AG09319 (cell line): ENCODE results near the gene TLE2.
"Not testable (repeated sequence)": the region's sequence is repeated elsewhere in the genome, so short reads cannot be mapped to it uniquely, and the experiment has no call there.

Experiments used
- DNase-seq: peaks from one replicate; pipeline ENCODE4 v3.0.0-alpha.2; 2010; ENCODE audit warnings: low read depth; ENCODE audit errors: extremely low read depth
- CTCF ChIP-seq: IDR thresholded peaks from 2 replicates; pipeline ENCODE4 v1.5.1; 2011; ENCODE audit warnings: low read depth, mild to moderate bottlenecking, inconsistent platforms, low read length, moderate library complexity

TLE2 gene

GRCh38 chr19:2973229-2973628 is 55.9 kb downstream of the TLE2 start:
- DNase-seq = no peak
- no peak for TF ChIP-seq CTCF

GRCh38 chr19:2970201-2970835 is 58.8 kb downstream of the TLE2 start:
- TF ChIP-seq CTCF = no peak
- DNase-seq = no peak

GRCh38 chr19:2969104-2969504 is 60.0 kb downstream of the TLE2 start:
- TF ChIP-seq CTCF = no peak
- no peak for DNase-seq

- DNase-seq = no peak
- TF ChIP-seq CTCF = no peak
Measured at GRCh38 chr19:2967972-2968371, 61.1 kb downstream of the TLE2 start.

GRCh38 chr19:2964874-2965273 is 64.2 kb downstream of the TLE2 start:
- TF ChIP-seq CTCF = no peak
- no peak for DNase-seq

GRCh38 chr19:2963631-2964030 is 65.4 kb downstream of the TLE2 start:
- not testable (repeated sequence) for DNase-seq

GRCh38 chr19:2963122-2963521 is 66.0 kb downstream of the TLE2 start:
- DNase-seq = no peak
- TF ChIP-seq CTCF = no peak

- DNase-seq = no peak
- peak; percentile 61 for TF ChIP-seq CTCF
Measured at GRCh38 chr19:2962018-2962670, 66.9 kb downstream of the TLE2 start.
